Measurements from ENCODE around the gene CAVIN4. TPM values are rescaled to one million over a fixed set of nuclear protein-coding genes. Genes with fewer than 3 reads are reported as not detected.

The CAVIN4 gene, protein sequence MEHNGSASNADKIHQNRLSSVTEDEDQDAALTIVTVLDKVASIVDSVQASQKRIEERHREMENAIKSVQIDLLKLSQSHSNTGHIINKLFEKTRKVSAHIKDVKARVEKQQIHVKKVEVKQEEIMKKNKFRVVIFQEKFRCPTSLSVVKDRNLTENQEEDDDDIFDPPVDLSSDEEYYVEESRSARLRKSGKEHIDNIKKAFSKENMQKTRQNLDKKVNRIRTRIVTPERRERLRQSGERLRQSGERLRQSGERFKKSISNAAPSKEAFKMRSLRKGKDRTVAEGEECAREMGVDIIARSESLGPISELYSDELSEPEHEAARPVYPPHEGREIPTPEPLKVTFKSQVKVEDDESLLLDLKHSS
- total RNA-seq (2014; rRNA removed; shearing (Covaris generic)), result 0.67 and 1.4 TPM in 2 replicates
- 0.32 and 0.61 TPM in 2 replicates for polyA plus RNA-seq (2014; cell fraction: nucleus; rRNA removed)

- DNase-seq (ENCODE audit: extremely low read depth, low read depth), result no peak
These were observed at the start of gene CAVIN4 for GRCh38 chr9:100577776-100578448. Gene CAVIN4 (plus strand): TSS chr9:100578079. CDS start chr9:100578144, 65 bp downstream.

DNA sequence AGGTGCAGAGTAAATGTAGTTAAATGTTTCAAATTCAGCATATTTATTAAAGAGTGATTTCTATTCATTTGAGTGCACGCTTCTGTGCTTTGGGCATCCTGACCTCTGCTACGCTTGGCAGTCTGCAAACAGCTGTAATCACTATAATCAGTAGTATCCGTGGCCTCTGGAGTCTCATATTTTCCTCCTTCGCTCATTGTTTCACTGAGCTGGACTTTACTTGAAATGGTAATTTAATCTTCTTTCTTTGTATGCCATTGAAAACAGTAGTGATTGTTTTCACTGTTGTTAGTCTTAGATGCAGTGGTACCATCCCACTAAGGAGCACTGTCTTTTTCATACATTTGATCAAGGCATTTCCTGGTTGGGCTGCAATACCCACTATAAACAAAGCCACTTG lies 43.5 kb upstream of the CAVIN4 start:
- DNase-seq (ENCODE audit: extremely low read depth, low read depth), result no peak

DNA sequence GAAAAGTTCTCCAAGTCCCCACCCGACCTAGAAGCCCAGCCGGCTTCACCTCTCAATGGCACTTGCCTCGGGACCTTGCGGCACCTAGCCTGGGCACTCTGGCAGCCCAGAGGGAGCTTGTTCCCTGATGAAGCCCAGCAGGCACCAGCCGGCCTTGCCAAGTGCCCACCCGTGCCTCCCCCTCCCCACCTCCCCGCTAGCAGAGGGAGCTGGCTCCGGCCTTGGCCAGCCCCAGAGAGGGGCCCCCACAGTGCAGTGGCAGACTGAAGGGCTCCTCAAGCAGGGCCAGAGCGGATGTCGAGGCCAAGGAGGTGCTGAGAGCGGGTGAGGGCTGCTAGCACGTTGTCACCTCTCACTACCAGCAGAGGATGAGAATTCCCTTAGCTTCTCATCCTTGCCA lies 37.6 kb upstream of the CAVIN4 start:
- DNase-seq (ENCODE audit: extremely low read depth, low read depth), result no peak

DNA sequence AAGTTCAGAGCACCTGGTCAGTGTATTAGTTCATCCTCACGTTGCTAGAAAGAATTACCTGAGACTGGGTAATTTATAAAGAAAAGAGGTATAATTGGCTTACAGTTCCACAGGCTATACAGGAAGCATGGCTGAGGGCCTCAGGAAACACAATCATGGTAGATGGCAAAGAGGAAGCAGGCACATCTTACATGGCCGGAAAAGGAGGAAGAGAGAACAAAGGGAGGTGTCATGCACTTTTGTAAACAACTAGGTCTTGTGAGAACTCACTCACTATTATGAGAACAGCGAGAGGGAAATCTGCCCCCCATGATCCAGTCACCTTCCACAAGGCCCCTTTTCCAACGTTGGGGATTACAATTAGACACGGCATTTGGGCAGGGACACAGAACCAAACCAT lies 28.8 kb upstream of the CAVIN4 start:
- no peak for DNase-seq (ENCODE audit: extremely low read depth, low read depth)

DNA sequence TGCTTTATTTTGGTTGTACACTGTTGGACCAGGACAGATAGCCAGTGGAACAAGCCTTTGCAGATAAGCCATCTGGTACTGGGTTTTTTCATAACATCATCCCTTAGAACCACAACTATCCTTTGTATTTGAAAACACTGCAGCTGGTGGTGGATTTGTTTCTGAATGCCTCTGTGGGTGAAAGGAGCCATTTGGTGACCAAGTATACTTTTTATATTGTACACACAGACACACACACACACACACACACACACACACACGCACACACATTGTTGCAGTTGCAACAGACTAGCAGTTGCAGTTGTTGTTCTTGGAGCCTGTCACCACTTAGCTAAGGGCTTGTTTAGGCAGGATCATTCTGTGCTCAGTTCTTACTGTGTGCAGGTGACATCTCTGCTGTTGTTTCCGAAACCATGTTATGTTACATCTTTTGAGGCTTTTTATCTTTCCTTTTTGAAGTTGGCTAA lies 22.9 kb upstream of the CAVIN4 start:
- no peak for DNase-seq (ENCODE audit: extremely low read depth, low read depth)

GRCh38 chr9:100555471-100555870 lies 22.4 kb upstream of the CAVIN4 start:
- no peak for DNase-seq (ENCODE audit: extremely low read depth, low read depth)

DNA sequence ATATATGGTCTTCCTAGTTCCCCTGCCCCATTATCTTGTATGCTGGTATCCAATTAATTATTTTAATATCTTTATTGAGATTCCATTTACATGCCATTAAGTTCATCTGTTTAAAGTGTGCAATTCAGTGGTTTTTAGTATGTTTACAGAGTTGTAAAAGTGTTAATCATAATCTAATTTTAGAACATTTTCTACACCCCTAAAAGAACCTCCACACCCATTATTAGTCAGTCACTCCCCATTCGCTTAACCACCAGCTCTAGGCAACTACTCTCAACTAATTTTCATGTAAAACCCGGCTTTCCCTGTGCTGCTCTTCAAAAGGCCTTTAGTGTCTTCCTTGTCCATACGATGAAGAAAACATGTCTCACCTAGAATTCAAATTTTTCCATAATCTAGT lies 20.8 kb upstream of the CAVIN4 start:
- no peak for DNase-seq (ENCODE audit: extremely low read depth, low read depth)

- DNase-seq (ENCODE audit: extremely low read depth, low read depth), result no peak
These were observed 16.6 kb upstream of the CAVIN4 start for GRCh38 chr9:100561256-100561655.

DNA sequence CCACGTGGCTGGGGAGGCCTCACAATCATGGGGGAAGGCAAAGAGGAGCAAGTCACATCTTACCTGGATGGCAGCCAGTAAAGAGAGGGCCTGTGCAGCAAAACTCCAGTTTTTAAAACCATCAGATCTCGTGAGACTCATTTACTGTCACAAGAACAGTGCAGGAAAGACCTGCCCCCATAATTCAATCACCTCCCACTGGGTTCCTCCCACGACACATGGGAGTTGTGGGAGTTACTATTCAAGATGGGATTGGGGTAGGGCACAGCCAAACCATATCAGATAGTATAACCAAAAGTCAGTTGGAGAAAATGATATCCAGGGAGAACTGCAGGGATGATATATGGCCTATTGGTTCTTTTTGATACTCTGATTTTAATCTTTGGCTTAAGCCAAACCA lies 10.0 kb upstream of the CAVIN4 start:
- no peak for DNase-seq (ENCODE audit: extremely low read depth, low read depth)

- no peak for DNase-seq (ENCODE audit: extremely low read depth, low read depth)
These were observed 4.1 kb upstream of the CAVIN4 start for GRCh38 chr9:100573655-100574260.

DNA sequence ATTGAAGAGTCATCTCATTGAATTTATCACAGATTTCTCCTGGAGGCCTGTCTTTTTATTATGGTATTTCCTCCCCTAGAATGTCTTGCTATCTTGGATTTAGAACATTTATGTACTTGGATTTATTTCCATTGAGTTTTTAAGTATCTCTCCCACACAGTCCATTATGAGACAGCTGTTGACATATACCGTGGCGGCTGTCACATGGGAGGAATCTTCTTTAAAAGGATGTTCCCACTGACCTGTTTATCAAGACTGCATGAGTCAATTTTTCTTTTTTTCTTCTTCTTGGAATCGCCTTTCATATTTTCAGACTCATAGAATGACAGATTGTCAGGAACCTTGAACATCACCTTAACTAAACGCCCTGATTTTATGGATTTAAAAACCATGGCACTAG lies 2.9 kb upstream of the CAVIN4 start:
- DNase-seq (ENCODE audit: extremely low read depth, low read depth), result no peak

DNA sequence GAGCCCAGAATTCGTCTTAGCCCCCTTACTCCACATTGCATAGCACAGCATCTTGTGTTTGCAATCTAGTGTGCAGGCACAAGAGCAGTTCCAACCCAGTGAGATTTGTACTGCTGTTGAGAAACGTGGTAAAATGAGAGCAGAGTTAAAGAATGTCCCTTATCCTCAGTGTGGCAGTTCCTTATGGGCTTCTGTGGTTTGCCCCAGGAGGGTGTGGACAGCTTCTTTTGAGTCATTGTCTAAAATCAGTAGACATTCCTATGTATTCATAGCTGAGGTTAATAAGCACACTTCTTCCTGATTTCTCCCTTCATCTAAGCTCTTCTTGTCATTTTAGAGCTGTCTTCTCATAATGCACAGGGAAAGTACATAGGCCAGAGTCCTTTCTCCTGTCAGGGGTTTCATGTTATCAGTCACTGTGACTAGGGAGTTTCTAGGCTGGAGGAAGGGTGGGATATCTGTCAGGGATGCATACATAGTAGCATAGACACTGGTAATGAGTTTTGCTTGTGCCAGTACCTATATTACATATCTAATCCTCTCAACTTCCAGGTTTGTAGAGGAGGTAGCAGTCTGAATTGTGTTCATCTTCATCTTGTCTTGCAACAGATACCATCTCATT lies 2.0 kb upstream of the CAVIN4 start:
- no peak for DNase-seq (ENCODE audit: extremely low read depth, low read depth)

DNA sequence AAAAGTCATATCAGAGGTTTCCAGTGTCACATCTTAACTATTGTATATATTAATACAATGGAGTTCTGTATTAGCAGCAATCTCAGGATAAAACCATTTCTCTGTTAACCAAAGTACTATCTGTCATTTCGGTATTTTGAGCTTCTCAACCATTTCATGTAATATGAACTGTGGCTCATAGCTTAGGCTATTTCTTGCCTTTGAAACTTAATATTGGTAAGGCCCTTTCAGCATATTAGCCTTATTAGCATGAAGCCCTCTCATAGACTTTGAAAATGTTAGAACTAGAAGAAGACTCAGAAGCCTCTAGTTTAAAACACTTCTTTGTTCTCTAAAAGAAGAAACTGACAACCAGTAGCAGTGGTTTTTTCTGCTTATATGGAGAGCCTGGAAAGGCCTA lies 731 bp downstream of the CAVIN4 start:
- no peak for DNase-seq (ENCODE audit: extremely low read depth, low read depth)

DNA sequence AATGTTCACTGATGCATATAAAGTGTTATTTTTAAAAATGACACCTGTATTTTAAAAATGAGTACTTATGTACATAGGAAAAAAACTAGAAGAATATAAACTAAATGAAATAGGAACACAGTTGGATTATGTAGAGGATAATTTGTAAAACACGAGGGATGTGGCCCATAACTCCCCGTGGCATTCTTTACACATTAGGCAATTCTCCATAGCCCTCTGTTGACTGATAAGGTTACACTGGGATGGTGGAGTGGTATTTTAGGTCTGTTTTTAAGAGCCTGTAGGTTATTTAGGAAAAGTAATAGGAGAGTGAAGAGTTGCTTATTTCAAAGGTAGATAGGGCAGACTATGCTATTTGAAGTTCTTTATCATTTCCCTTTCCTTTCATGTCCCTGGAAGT lies 1.8 kb downstream of the CAVIN4 start:
- no peak for DNase-seq (ENCODE audit: extremely low read depth, low read depth)

DNA sequence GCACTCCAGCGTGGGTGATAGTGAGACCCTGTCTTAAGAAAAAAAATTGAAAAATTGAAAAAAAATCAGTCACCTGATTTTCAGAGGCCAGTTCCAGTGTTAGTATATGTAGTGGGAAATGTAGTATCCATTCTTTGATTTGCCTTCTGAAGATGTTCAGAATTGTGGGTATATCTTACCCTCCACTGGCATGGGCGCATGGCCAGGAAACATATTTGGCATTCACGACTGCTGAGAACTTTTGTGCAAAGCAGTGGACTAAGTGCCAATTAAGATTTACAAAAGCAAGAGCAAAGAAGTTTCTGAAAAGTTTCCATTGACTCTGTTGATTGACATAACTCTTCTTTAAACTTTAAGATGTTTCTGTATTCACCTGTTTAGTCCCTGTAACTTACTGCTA lies 2.4 kb downstream of the CAVIN4 start:
- DNase-seq (ENCODE audit: extremely low read depth, low read depth), result no peak

DNA sequence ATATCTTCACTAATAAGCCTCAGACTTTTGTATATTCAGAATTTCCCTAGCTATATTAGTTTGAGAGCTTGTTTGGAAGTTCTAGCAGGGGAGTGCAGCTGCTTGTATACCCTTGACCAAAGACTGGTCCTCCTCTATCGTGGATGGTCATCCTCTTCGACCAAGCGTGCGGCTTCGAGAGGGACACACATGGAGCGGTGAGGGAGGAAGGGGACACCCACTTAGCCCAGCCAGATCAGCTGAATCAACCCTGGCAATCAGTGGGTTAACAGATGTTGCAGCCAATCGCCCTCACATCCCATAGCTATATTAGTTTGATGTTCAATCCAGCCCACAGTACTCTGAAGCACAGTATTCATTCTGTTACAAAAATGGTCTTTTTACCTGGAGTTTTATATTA lies 3.2 kb downstream of the CAVIN4 start:
- no peak for DNase-seq (ENCODE audit: extremely low read depth, low read depth)

DNA sequence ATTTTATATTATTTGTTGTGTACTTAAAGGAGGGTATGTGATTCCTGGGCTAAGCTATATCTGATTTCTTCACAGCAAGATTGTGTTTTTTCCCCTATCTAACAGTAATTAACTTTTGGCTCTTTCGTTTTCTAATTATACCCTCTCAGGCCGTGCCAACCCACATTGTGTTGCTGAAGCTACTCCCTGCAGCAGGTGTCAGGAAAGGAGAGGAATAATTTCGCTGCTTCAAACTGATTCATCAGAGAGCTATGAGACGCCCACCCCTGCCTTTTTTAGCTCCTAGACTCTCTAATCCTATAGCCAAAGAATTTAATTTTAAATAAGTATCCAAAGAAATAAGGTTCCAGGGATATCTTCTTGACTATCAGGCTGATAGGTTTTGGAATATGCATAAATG lies 3.8 kb downstream of the CAVIN4 start:
- DNase-seq (ENCODE audit: extremely low read depth, low read depth), result no peak

DNA sequence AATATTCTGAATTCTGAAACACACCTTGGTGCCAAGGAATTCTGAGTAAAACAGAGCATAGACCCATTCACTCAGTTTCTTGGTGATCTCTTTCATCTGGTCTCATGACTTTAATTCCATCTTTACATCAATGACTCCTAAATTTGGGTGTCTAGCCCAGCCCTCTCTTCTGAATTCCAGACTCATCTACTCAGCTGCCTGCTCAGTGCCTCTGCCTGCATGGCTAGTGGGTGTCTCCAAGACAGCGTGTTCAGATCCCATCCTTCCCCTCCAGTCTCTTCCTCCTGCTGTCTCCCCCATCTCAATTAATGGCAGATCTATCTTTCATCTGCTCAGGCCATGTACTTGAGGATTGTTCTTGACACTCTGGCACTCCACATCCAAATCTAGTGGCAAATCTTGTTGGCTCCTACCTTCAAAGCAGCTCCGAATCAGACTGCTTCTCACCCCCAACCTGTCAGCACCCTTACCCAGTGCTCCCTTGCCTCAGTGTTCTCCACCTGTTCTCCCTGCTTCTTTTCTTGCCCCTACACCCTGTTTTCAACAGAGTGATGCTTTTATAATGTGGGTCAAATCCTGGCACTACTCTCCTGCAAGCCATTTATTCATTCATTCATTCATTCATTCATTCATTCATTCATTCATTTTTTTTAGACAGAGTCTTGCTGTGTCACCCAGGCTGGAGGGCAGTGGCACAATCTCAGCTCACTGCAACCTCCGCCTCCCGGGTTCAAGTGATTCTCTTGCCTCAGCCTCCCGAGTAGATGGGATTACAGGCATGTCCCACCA lies 5.3 kb downstream of the CAVIN4 start:
- DNase-seq (ENCODE audit: extremely low read depth, low read depth), result no peak

DNA sequence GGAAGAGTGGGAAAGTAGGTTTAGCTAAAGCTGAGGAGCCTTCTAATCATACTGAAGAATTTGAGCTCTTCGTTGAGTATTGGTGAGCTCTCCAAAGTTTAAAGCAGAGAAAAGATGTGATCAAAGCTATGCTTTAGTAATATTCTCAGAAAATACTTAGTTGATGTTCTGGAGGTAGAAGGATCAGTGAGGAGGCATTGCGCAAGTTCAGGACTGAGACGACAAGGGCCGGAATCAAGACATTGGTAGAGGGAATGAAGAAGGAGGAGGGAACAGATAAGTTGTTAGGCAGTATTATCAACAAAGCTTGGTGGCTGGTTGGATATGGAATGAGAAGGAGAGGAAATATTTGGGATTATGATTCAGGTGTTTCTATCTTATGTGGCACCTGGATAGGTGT lies 7.1 kb downstream of the CAVIN4 start:
- no peak for DNase-seq (ENCODE audit: extremely low read depth, low read depth)

DNA sequence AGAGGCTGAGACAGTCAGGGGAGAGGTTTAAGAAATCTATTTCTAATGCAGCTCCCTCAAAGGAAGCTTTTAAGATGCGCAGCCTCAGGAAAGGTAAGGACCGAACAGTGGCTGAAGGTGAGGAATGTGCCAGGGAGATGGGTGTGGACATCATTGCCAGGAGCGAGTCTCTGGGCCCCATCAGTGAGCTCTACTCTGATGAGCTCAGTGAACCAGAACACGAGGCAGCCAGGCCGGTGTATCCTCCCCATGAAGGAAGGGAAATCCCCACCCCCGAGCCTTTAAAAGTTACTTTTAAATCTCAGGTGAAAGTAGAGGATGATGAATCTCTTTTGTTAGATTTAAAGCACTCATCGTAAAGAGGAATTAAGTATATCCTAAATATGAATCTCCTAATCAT lies 8.2 kb downstream of the CAVIN4 start:
- DNase-seq (ENCODE audit: extremely low read depth, low read depth), result no peak

- no peak for DNase-seq (ENCODE audit: extremely low read depth, low read depth)
These were observed 9.5 kb downstream of the CAVIN4 start for GRCh38 chr9:100587375-100587774.

Measured in NCI-H460 (cell line).